ENCODE results near the gene QRFP.

DNA sequence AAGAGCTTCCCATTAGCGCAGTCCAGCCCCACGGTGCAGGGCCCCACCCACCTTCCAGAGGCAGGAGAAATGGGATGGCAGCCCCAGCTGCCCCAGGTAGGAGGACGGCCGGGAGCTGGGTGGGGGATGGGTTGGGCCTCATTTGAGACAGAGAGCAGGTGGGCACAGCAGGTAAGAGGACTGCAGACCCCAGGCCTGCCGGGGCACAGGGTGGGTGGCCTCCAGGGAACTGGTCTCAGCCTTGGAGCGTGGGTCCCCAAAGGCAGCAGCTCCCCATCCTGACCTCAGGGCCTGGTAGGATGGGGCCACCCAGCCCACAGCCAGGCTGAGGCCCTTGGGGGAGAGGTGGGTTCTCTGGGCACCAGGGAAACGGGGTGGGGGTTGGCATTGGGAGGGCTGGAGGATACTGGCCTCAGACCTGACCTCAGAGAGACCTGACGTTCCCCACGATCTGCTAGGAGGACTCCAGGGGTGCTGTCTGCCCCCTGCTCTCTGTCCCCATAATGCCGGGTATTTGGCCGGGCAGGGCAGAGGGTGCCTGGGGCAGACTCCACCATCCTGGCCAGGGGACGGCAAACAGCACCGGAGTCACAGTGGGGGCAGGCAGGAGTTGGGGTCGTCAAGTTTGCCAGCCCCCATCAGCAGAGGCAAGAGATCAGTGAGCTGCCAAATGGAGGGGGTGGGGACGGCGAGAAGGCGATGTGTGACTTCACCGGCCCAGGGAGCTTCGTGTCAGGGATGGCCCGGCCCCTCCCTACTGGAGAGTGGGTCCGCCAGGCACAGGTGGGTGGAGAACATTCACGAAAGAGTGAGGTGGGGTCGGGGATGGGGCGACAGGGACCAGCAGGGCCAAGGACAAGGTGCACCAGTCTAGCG lies 6.8 kb upstream of the QRFP start:
- TF ChIP-seq POLR2A (IDR thresholded peaks at IDR 0.05), result no peak
- TF ChIP-seq, protein P1, sequence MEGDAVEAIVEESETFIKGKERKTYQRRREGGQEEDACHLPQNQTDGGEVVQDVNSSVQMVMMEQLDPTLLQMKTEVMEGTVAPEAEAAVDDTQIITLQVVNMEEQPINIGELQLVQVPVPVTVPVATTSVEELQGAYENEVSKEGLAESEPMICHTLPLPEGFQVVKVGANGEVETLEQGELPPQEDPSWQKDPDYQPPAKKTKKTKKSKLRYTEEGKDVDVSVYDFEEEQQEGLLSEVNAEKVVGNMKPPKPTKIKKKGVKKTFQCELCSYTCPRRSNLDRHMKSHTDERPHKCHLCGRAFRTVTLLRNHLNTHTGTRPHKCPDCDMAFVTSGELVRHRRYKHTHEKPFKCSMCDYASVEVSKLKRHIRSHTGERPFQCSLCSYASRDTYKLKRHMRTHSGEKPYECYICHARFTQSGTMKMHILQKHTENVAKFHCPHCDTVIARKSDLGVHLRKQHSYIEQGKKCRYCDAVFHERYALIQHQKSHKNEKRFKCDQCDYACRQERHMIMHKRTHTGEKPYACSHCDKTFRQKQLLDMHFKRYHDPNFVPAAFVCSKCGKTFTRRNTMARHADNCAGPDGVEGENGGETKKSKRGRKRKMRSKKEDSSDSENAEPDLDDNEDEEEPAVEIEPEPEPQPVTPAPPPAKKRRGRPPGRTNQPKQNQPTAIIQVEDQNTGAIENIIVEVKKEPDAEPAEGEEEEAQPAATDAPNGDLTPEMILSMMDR (IDR thresholded peaks at IDR 0.05), result no peak
